ENCODE measurements around the gene KCNJ6.

KCNJ6 gene

DNA sequence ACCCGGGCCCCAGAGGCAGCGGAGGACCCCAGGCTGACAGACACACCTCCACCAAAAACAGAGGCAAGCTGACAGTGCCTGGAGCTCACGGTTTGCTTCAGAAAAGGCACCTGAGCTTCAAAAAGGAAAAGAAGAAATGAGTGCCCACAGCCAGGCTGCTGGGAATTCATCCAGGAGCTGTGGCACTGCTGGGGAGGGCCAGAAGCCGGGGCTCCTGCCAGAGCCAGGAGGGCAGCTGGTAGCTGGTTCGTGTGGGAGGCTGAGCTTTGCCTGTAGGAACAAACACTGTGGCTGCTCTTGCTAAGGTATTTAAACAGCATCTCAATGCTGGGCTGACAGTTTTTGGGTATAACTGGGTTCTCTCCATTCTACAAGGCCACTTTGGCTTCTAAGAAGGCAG is 19.5 kb downstream of the KCNJ6 start:
- no peak overlapping the region for H3K27ac Mint-ChIP-seq (ENCODE audit: low read depth)
- no peaks in the 10 kb centered on the region for H3K36me3 Mint-ChIP-seq (ENCODE audit: insufficient read depth)
- DNase-seq (ENCODE audit: low spot score in 2 of 2) = no peak
- H3K9me3 Mint-ChIP-seq = no peaks in the 10 kb centered on the region
- no peaks in the 10 kb centered on the region for H3K4me1 Mint-ChIP-seq
- ATAC-seq (replicated peaks; ENCODE audit: extremely low read depth, poor library complexity, severe bottlenecking) = no peak
- no peak overlapping the region for H3K4me3 Mint-ChIP-seq
- peaks cover 43% of the 10 kb centered on the region for H3K27me3 Mint-ChIP-seq

DNA sequence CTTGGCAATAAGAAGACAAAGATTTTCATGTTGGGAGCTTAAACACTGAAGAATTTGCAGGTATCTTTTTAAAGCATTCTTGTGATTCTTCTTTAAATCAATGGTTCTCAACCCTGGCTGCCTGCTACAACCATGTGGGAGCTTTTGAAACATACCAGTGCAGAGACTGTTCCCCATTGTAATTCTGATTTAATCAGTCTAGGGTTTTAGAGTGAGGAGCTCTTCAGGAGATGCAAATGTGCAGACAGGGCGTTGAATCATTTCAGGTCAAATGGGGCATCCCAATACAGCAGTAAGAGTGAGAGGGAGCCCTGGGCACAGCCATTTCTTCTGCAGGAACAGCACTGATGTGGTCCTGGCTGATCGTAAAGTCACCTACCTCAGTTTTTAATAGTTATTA is 24.3 kb downstream of the KCNJ6 start:
- H3K9me3 Mint-ChIP-seq = no peaks in the 10 kb centered on the region
- ATAC-seq (replicated peaks; ENCODE audit: extremely low read depth, poor library complexity, severe bottlenecking) (no peak), DNase-seq (ENCODE audit: low spot score in 2 of 2) (no peak)
- H3K36me3 Mint-ChIP-seq (ENCODE audit: insufficient read depth) = peaks cover 2% of the 10 kb centered on the region
- no peak overlapping the region for H3K27ac Mint-ChIP-seq (ENCODE audit: low read depth)
- H3K4me1 Mint-ChIP-seq = no peaks in the 10 kb centered on the region
- H3K4me3 Mint-ChIP-seq = no peak overlapping the region
- peaks cover 56% of the 10 kb centered on the region for H3K27me3 Mint-ChIP-seq

- no peak for ATAC-seq (replicated peaks; ENCODE audit: extremely low read depth, poor library complexity, severe bottlenecking)
- no peaks in the 10 kb centered on the region for H3K4me1 Mint-ChIP-seq
- H3K9me3 Mint-ChIP-seq = no peaks in the 10 kb centered on the region
- peaks cover 4% of the 10 kb centered on the region for H3K36me3 Mint-ChIP-seq (ENCODE audit: insufficient read depth)
- peaks cover 55% of the 10 kb centered on the region for H3K27me3 Mint-ChIP-seq
- no peak for DNase-seq (ENCODE audit: low spot score in 2 of 2)
- H3K4me3 Mint-ChIP-seq = no peak overlapping the region
- H3K27ac Mint-ChIP-seq (ENCODE audit: low read depth) = no peak overlapping the region
Observed at GRCh38 chr21:37888659-37889058, 27.6 kb downstream of the KCNJ6 start.

- no peak overlapping the region for H3K27ac Mint-ChIP-seq (ENCODE audit: low read depth)
- no peak overlapping the region for H3K4me3 Mint-ChIP-seq
- peaks cover 4% of the 10 kb centered on the region for H3K36me3 Mint-ChIP-seq (ENCODE audit: insufficient read depth)
- DNase-seq (ENCODE audit: low spot score in 2 of 2) = no peak
- peaks cover 40% of the 10 kb centered on the region for H3K27me3 Mint-ChIP-seq
- H3K4me1 Mint-ChIP-seq = no peaks in the 10 kb centered on the region
- H3K9me3 Mint-ChIP-seq = no peaks in the 10 kb centered on the region
- no peak for ATAC-seq (replicated peaks; ENCODE audit: extremely low read depth, poor library complexity, severe bottlenecking)
Observed at GRCh38 chr21:37886726-37887299, 29.4 kb downstream of the KCNJ6 start.

GRCh38 chr21:37886120-37886519 is 30.1 kb downstream of the KCNJ6 start:
- no peaks in the 10 kb centered on the region for H3K4me1 Mint-ChIP-seq
- H3K27ac Mint-ChIP-seq (ENCODE audit: low read depth) = no peak overlapping the region
- no peak for DNase-seq (ENCODE audit: low spot score in 2 of 2)
- no peak overlapping the region for H3K4me3 Mint-ChIP-seq
- ATAC-seq (replicated peaks; ENCODE audit: extremely low read depth, poor library complexity, severe bottlenecking) = no peak
- H3K27me3 Mint-ChIP-seq = peaks cover 40% of the 10 kb centered on the region
- no peaks in the 10 kb centered on the region for H3K9me3 Mint-ChIP-seq
- H3K36me3 Mint-ChIP-seq (ENCODE audit: insufficient read depth) = peaks cover 4% of the 10 kb centered on the region

DNA sequence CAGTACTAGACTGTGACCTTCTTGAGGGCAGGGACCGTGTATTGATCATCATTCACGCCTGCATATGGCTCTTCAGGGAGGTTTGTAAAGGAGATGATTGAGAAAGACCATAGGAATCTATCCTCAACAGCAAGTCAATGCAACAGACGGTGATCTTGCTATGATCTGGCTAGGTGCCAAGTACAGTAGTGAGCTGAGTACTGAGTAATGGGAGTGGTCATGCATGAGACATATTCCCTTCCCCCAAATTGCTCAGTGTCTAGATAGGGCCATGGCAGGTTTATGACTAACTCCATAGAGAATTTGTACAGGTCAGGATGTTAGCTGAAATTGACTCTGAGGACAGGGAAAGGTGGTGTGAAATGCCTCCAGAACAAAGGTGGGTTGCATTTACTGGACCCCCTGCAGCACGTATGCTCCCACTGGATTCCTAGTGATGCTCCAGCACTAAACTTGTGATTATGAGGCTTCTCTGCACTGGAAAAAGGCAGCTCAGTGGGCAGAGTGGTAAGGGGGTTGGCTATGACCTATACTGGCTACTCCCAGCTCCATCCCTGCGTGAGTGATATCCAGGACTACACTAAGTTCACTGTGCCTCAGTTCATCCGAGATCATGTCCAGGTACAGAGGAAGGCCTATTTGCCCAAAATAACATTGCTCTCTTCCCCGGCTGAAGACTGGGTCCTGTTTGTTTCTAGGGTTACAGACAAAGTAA is 37.2 kb downstream of the KCNJ6 start:
- ATAC-seq (replicated peaks; ENCODE audit: extremely low read depth, poor library complexity, severe bottlenecking) (no peak), DNase-seq (ENCODE audit: low spot score in 2 of 2) (no peak)
- Mint-ChIP-seq H3K4me3 (no peak overlapping the region), H3K36me3 (ENCODE audit: insufficient read depth) (peaks cover 4% of the 10 kb centered on the region), H3K27me3 (peaks cover 7% of the 10 kb centered on the region), H3K27ac (ENCODE audit: low read depth) (no peak overlapping the region), H3K4me1 (no peaks in the 10 kb centered on the region), H3K9me3 (no peaks in the 10 kb centered on the region)

GRCh38 chr21:37877888-37878684 is 38.2 kb downstream of the KCNJ6 start:
- H3K27me3 Mint-ChIP-seq = peaks cover 7% of the 10 kb centered on the region
- DNase-seq (ENCODE audit: low spot score in 2 of 2) (no peak), ATAC-seq (replicated peaks; ENCODE audit: extremely low read depth, poor library complexity, severe bottlenecking) (no peak)
- no peak overlapping the region for H3K4me3 Mint-ChIP-seq
- H3K9me3 Mint-ChIP-seq = no peaks in the 10 kb centered on the region
- H3K4me1 Mint-ChIP-seq = no peaks in the 10 kb centered on the region
- peaks cover 3% of the 10 kb centered on the region for H3K36me3 Mint-ChIP-seq (ENCODE audit: insufficient read depth)
- no peak overlapping the region for H3K27ac Mint-ChIP-seq (ENCODE audit: low read depth)

GRCh38 chr21:37877171-37877570 is 39.1 kb downstream of the KCNJ6 start:
- H3K9me3 Mint-ChIP-seq = no peaks in the 10 kb centered on the region
- H3K4me3 Mint-ChIP-seq = no peak overlapping the region
- DNase-seq (ENCODE audit: low spot score in 2 of 2) (no peak), ATAC-seq (replicated peaks; ENCODE audit: extremely low read depth, poor library complexity, severe bottlenecking) (no peak)
- H3K27ac Mint-ChIP-seq (ENCODE audit: low read depth) = no peak overlapping the region
- no peaks in the 10 kb centered on the region for H3K4me1 Mint-ChIP-seq
- peaks cover 7% of the 10 kb centered on the region for H3K27me3 Mint-ChIP-seq
- peaks cover 3% of the 10 kb centered on the region for H3K36me3 Mint-ChIP-seq (ENCODE audit: insufficient read depth)

DNA sequence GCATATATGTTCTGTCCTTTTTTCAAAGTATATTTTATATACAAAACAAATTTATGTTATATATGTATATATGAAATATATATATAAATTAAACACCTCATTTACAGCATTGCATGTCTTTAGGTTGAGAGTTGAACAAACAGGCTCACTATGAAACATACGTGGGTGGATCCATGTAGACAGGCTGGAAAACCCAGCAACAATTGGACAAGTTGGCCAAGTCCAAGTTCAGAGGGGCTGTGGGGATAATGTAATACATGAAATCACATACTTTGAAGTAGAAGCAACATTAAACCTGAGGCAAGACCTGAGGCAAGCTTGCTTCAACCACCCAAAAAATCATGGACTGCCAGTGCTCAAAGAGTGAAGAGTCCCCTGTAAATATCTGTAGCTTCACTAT is 39.7 kb downstream of the KCNJ6 start:
- peaks cover 3% of the 10 kb centered on the region for H3K36me3 Mint-ChIP-seq (ENCODE audit: insufficient read depth)
- H3K4me3 Mint-ChIP-seq = no peak overlapping the region
- no peaks in the 10 kb centered on the region for H3K4me1 Mint-ChIP-seq
- peaks cover 7% of the 10 kb centered on the region for H3K27me3 Mint-ChIP-seq
- no peak overlapping the region for H3K27ac Mint-ChIP-seq (ENCODE audit: low read depth)
- ATAC-seq (replicated peaks; ENCODE audit: extremely low read depth, poor library complexity, severe bottlenecking) (no peak), DNase-seq (ENCODE audit: low spot score in 2 of 2) (no peak)
- H3K9me3 Mint-ChIP-seq = no peaks in the 10 kb centered on the region

DNA sequence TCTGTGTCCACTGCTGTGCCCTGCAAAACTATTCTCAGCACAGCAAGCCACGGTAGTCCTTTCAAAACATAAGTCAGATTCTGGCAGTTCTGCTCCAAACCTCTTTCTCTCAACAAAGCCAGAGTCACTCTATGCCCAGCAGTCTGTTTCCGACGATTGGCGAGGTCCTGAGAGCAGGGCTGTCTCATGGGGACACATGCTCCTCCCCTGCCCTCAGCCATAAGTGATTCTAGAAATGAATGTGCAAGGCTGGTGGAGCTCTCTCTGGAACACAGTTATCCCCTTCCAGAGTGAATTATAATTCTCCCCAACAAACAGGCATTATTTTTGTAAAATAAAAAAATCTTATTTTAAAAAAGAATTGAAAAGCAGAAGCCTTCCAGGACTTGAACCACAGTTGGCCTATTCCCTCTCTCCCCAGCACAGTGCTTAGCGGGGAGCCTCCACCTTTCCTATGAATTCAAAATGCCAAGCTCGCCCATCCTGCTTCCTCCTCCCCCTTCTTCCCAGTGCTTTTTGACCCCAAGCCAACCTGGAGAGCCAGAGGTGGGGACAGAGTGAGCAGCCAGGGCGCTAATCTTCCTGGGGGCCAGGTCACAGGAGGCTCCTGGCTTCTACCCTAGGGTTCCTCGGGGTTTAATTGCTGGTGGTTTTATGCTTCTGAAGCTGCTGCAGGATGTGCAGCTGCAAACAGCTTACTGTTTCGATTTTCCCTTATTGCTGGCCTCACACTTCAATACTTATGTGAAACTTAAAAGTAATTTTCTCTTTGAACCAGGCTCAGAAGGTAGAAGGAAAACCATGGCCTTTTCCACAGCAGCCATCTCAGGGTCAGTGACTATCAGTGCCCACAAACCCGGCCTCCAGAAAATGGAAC is 41.1 kb downstream of the KCNJ6 start:
- Mint-ChIP-seq H3K4me3 (no peak overlapping the region), H3K27me3 (peaks cover 7% of the 10 kb centered on the region)

GRCh38 chr21:37874481-37874880 is 41.8 kb downstream of the KCNJ6 start:
- Mint-ChIP-seq H3K27me3 (peaks cover 7% of the 10 kb centered on the region), H3K36me3 (ENCODE audit: insufficient read depth) (peaks cover 2% of the 10 kb centered on the region), H3K4me1 (no peaks in the 10 kb centered on the region), H3K9me3 (no peaks in the 10 kb centered on the region), H3K4me3 (no peak overlapping the region), H3K27ac (ENCODE audit: low read depth) (no peak overlapping the region)
- ATAC-seq (replicated peaks; ENCODE audit: extremely low read depth, poor library complexity, severe bottlenecking) (no peak), DNase-seq (ENCODE audit: low spot score in 2 of 2) (no peak)

More for the DNA sequence above, 41.1 kb downstream of the KCNJ6 start:
- DNase-seq (ENCODE audit: low spot score in 2 of 2) = no peak
- no peak for ATAC-seq (replicated peaks; ENCODE audit: extremely low read depth, poor library complexity, severe bottlenecking)
- Mint-ChIP-seq H3K9me3 (no peaks in the 10 kb centered on the region), H3K36me3 (ENCODE audit: insufficient read depth) (peaks cover 3% of the 10 kb centered on the region), H3K4me1 (no peaks in the 10 kb centered on the region), H3K27ac (ENCODE audit: low read depth) (no peak overlapping the region)

DNA sequence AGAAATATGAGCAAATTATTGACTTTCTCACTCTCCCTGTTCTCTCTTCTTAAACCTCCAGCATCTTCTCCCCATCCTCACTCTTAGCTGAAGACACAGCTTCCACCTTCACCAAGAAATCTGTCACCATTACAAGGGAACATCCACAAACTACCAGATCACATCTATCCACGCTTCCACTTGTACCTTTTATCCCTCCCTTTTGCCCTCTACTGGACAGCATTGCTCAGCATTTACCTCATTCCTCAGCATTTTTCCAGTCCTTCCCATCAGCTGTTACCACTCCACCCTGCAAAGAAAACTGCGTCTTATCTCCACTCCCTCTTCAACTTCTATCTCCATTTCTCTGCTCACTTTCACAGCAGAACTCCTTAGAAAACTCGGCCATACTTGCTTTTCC is 42.6 kb downstream of the KCNJ6 start:
- DNase-seq (ENCODE audit: low spot score in 2 of 2) (no peak), ATAC-seq (replicated peaks; ENCODE audit: extremely low read depth, poor library complexity, severe bottlenecking) (no peak)
- no peak overlapping the region for H3K27ac Mint-ChIP-seq (ENCODE audit: low read depth)
- H3K4me3 Mint-ChIP-seq = no peak overlapping the region
- peaks cover 1% of the 10 kb centered on the region for H3K27me3 Mint-ChIP-seq
- no peaks in the 10 kb centered on the region for H3K36me3 Mint-ChIP-seq (ENCODE audit: insufficient read depth)
- no peaks in the 10 kb centered on the region for H3K9me3 Mint-ChIP-seq
- H3K4me1 Mint-ChIP-seq = no peaks in the 10 kb centered on the region
